Epidermal melanocyte (primary cell): ENCODE results near the gene SIK3.

ENCODE experiments used
- DNase-seq: peaks from one replicate; pipeline ENCODE4 v3.0.0; 2011; ENCODE audit warnings: low spot score; ENCODE audit not compliant: insufficient read length

The SIK3 gene

GRCh38 chr11:116868066-116868465 is 230.2 kb downstream of the SIK3 start:
- DNase-seq = no peak

- DNase-seq = no peak
Observed at GRCh38 chr11:116867619-116868018, 230.6 kb downstream of the SIK3 start.

GRCh38 chr11:116866804-116867455 is 231.3 kb downstream of the SIK3 start:
- DNase-seq = no peak

GRCh38 chr11:116865696-116866095 is 232.5 kb downstream of the SIK3 start:
- DNase-seq = peak; percentile 38

GRCh38 chr11:116864531-116864930 is 233.7 kb downstream of the SIK3 start:
- no peak for DNase-seq

- no peak for DNase-seq
Observed at GRCh38 chr11:116862951-116863350, 235.3 kb downstream of the SIK3 start.

- no peak for DNase-seq
Observed at GRCh38 chr11:116862185-116862584, 236.0 kb downstream of the SIK3 start.

- DNase-seq = no peak
Observed at GRCh38 chr11:116861539-116861938, 236.7 kb downstream of the SIK3 start.

- DNase-seq = no peak
Observed at GRCh38 chr11:116860303-116860702, 237.9 kb downstream of the SIK3 start.

- DNase-seq = no peak
Observed at GRCh38 chr11:116859175-116859574, 239.1 kb downstream of the SIK3 start.

- DNase-seq = no peak
Observed at GRCh38 chr11:116857936-116858335, 240.3 kb downstream of the SIK3 start.

- DNase-seq = no peak
Observed at GRCh38 chr11:116857316-116857715, 240.9 kb downstream of the SIK3 start.

- no peak for DNase-seq
Observed at GRCh38 chr11:116856423-116856822, 241.8 kb downstream of the SIK3 start.

GRCh38 chr11:116855413-116855812 is 242.8 kb downstream of the SIK3 start:
- no peak for DNase-seq

- peak; percentile 45 for DNase-seq
Observed at GRCh38 chr11:116853461-116854073, 244.7 kb downstream of the SIK3 start.

- no peak for DNase-seq
Observed at GRCh38 chr11:116852261-116853031, 245.8 kb downstream of the SIK3 start.

GRCh38 chr11:116851626-116852025 is 246.6 kb downstream of the SIK3 start:
- DNase-seq = no peak

GRCh38 chr11:116849486-116849885 is 248.7 kb downstream of the SIK3 start:
- no peak for DNase-seq

- DNase-seq = no peak
Observed at GRCh38 chr11:116849060-116849459, 249.2 kb downstream of the SIK3 start.

GRCh38 chr11:116847612-116848011 is 250.6 kb downstream of the SIK3 start:
- no peak for DNase-seq

- DNase-seq = no peak
Observed at GRCh38 chr11:116844722-116845121, 253.5 kb downstream of the SIK3 start.

- DNase-seq = no peak
Observed at GRCh38 chr11:116843661-116844060, 254.6 kb downstream of the SIK3 start.

GRCh38 chr11:116842909-116843308 is 255.3 kb downstream of the SIK3 start:
- DNase-seq = no peak
